ENCODE measurements around the gene APC2.

- TF ChIP-seq POLR2AphosphoS5 (IDR thresholded peaks at IDR 0.05) (no peak), CTCF (IDR thresholded peaks at IDR 0.05 in 8 of 11, conservative IDR thresholded peaks at IDR 0.05 in 3 of 11) (no peak)
Observed at GRCh38 chr19:1421218-1421957, 28.5 kb upstream of the APC2 start.
